ENCODE data around the gene CD63.

CD63 gene

GRCh38 chr12:55692631-55693322, 36.0 kb downstream of the CD63 start:
- no peak for DNase-seq (ENCODE audit: low read depth in 4 of 4, low spot score in 1 of 4)

- no peak for DNase-seq (ENCODE audit: low read depth in 4 of 4, low spot score in 1 of 4)
These were observed 39.8 kb downstream of the CD63 start for GRCh38 chr12:55688716-55689655.

DNA sequence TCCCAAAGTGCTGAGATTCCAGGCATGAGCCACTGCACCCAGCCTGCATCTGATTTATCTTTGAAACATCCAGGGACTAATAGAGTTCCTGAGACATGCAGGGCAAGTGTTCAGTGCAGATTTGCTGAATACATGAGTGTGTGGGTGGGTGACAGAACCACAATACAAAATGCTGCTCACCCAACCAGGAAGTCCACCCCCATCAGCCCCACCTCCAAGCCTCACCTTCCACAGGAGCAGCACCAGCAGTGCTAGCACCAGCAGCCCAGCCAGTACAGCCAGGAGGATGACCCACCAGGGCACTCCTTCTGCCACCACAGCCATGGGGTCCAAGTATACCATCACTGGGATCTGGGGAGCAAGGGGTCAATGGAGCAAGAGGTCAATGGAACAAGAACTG, 41.1 kb downstream of the CD63 start:
- peak in 1 of 4 experiments; percentile 21 for DNase-seq (ENCODE audit: low read depth in 4 of 4, low spot score in 1 of 4)

DNA sequence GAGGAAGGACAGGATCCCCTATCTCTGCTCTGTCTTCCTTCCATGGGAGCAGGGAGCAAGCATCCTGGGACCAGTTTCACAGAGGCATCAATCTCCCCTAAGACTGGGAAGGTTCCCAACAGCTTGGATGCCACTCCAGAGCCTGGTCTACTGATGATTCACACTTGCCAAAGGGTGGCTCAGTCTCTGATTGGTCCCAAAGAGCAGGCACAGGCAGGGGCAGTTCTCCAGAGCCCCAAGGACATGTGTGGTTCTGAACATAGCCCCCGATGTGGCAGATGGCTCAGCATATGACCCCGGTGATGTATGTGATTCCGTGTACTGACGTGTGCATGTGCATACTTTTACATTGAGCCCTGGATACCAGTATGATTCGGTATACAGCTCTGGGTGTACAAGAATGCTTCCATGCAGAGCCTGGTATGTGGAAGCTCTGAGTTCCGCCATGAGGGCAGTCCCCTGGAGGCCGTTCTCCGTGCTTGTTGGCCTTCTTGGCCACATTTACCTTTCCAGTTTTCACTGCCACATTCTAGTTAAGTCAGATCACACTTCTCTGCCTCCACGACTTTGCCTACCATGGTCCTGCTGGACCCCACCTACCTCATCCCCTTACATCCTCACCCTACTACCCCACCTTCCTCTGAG, 42.3 kb downstream of the CD63 start:
- DNase-seq (ENCODE audit: low read depth in 4 of 4, low spot score in 1 of 4), result no peak

GRCh38 chr12:55685671-55686070, 43.1 kb downstream of the CD63 start:
- no peak for DNase-seq (ENCODE audit: low read depth in 4 of 4, low spot score in 1 of 4)

GRCh38 chr12:55684761-55685370, 43.9 kb downstream of the CD63 start:
- DNase-seq (ENCODE audit: low read depth in 4 of 4, low spot score in 1 of 4), result no peak

- DNase-seq (ENCODE audit: low read depth in 4 of 4, low spot score in 1 of 4), result no peak
These were observed 45.1 kb downstream of the CD63 start for GRCh38 chr12:55683676-55684075.

GRCh38 chr12:55682087-55682796, 46.6 kb downstream of the CD63 start:
- DNase-seq (ENCODE audit: low read depth in 4 of 4, low spot score in 1 of 4), result no peak

DNA sequence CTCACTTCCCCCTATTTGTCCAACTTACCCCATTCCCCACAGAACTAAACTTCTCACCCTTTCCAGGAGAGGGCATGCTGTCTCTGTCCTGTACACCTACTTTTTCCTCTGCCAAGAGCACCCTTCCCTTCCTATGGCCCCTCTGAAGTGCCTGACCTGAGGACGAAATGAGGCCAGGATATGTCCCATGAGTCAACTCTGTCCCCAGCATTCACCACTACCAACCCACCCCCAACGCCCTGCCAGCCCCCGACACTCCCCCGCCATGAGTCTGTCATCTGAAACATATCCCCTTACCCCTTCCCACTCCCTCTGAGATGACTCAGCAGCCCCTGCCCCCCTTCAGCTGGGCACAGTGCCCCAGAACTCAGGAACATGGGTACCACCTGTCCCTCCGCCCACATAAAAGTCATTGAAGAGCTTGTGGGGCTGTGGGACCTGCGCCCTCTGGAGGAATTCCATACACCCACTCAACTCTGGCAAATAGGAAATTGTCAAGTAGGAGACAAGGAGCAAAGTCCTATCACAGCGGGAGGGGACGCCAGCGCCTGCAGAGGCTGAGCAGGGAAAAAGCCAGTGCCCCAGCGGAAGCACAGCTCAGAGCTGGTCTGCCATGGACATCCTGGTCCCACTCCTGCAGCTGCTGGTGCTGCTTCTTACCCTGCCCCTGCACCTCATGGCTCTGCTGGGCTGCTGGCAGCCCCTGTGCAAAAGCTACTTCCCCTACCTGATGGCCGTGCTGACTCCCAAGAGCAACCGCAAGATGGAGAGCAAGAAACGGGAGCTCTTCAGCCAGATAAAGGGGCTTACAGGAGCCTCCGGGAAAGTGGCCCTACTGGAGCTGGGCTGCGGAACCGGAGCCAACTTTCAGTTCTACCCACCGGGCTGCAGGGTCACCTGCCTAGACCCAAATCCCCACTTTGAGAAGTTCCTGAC, 47.4 kb downstream of the CD63 start:
- DNase-seq (ENCODE audit: low read depth in 4 of 4, low spot score in 1 of 4), result no peak

DNA sequence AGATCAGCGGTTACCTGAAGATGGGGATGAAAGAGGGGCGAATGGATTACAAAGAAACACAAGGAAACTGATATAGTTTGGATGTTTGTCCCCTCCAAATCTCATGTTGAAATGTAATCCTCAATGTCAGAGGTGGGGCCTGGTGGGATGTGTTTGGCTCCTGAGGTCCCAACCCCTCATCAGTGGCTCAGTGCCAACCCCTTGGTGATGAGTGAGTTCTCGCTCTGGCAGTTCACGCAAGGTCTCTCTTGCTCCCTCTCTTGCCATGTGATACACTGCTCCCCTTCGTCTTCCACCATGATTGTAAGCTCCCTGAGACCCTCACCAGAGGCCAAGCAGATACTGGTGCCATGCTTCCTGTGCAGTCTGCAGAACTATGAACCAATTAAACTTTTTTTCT, 49.1 kb downstream of the CD63 start:
- DNase-seq (ENCODE audit: low read depth in 4 of 4, low spot score in 1 of 4), result no peak

DNA sequence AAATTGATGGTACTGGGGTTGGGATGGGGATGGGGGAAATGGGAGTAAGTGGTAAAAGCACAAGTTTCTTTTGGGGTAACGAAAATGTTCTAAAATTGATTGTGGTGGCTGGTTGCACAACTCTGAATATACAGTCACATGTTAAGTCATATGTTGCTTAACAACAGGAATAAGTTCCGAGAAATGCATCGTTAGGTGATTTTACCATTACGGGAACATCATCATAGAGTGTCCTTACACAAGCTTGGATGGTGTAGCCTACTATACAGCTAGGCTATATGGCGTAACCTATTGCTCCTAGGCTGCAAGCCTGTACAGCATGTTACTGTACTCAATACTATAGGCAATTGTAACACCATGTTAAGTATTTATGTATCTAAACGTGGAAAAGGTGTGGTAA, 52.1 kb downstream of the CD63 start:
- no peak for DNase-seq (ENCODE audit: low read depth in 4 of 4, low spot score in 1 of 4)

DNA sequence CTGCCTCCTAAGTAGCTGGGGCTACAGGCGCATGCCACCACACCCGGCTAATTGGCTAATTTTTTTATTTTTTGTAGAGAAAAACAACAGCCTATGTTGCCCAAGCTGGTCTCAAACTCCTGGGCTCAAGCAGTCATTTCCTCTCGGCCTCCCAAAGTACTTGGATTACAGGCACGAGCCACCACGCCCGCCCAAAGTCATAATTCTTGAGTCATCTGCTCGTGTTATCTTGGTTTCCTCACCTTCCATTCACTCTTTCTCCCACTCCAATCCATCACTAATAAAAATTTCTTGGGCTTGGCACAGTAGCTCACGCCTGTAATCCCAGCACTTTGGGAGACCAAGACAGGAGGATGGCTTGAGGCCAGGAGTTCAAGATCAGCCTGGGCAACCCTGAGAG, 53.1 kb downstream of the CD63 start:
- no peak for DNase-seq (ENCODE audit: low read depth in 4 of 4, low spot score in 1 of 4)

Data from stimulated activated CD4-positive, alpha-beta T cell treated with anti-CD3 and anti-CD28 coated beads, Interleukin-1b, Interleukin-23, amount 100 ng/mL, for 24 hours (primary cell).